Measurements from ENCODE around the gene LIMCH1.
"Not testable (repeated sequence)": the region's sequence is repeated elsewhere in the genome, so short reads cannot be mapped to it uniquely, and the experiment has no call there.

Gene LIMCH1

GRCh38 chr4:41611881-41612871, 74.2 kb downstream of the LIMCH1 start:
- no peak for DNase-seq

- DNase-seq, result no peak
These were observed 75.4 kb downstream of the LIMCH1 start for GRCh38 chr4:41613386-41613785.

- no peak for DNase-seq
These were observed 75.9 kb downstream of the LIMCH1 start for GRCh38 chr4:41613821-41614220.

GRCh38 chr4:41614519-41614918, 76.6 kb downstream of the LIMCH1 start:
- DNase-seq, result no peak

GRCh38 chr4:41619161-41619560, 81.2 kb downstream of the LIMCH1 start:
- DNase-seq, result no peak

- DNase-seq, result no peak
These were observed 82.8 kb downstream of the LIMCH1 start for GRCh38 chr4:41620594-41621256.

GRCh38 chr4:41622787-41623186, 84.8 kb downstream of the LIMCH1 start:
- DNase-seq, result no peak

GRCh38 chr4:41624765-41625164, 86.8 kb downstream of the LIMCH1 start:
- DNase-seq, result no peak

GRCh38 chr4:41625531-41625930, 87.6 kb downstream of the LIMCH1 start:
- no peak for DNase-seq

- no peak for DNase-seq
These were observed 91.0 kb downstream of the LIMCH1 start for GRCh38 chr4:41628936-41629335.

- no peak for DNase-seq
These were observed 93.6 kb downstream of the LIMCH1 start for GRCh38 chr4:41631523-41631922.

GRCh38 chr4:41632481-41633073, 94.6 kb downstream of the LIMCH1 start:
- DNase-seq, result no peak

- DNase-seq, result no peak
These were observed 95.4 kb downstream of the LIMCH1 start for GRCh38 chr4:41633321-41633720.

- DNase-seq, result no peak
These were observed 97.5 kb downstream of the LIMCH1 start for GRCh38 chr4:41635441-41635840.

- DNase-seq, result no peak
These were observed 100.2 kb downstream of the LIMCH1 start for GRCh38 chr4:41638203-41638602.

- DNase-seq, result no peak
These were observed 100.9 kb downstream of the LIMCH1 start for GRCh38 chr4:41638866-41639265.

GRCh38 chr4:41639291-41639690, 101.3 kb downstream of the LIMCH1 start:
- no peak for DNase-seq

GRCh38 chr4:41640906-41641305, 102.9 kb downstream of the LIMCH1 start:
- no peak for DNase-seq

- not testable (repeated sequence) for DNase-seq
These were observed 104.8 kb downstream of the LIMCH1 start for GRCh38 chr4:41642746-41643145.

- no peak for DNase-seq
These were observed 105.4 kb downstream of the LIMCH1 start for GRCh38 chr4:41643331-41643730.

- no peak for DNase-seq
These were observed 106.4 kb downstream of the LIMCH1 start for GRCh38 chr4:41644288-41644914.

- DNase-seq, result no peak
These were observed 106.9 kb downstream of the LIMCH1 start for GRCh38 chr4:41644915-41645295.

- DNase-seq, result no peak
These were observed 107.9 kb downstream of the LIMCH1 start for GRCh38 chr4:41645728-41646390.

All from NCI-H2029 (cell line).